ENCODE results near the gene TBRG4. TPM values are rescaled to one million over a fixed set of nuclear protein-coding genes. Genes with fewer than 3 reads are reported as not detected.
"Not testable (repeated sequence)": the region's sequence is repeated elsewhere in the genome, so short reads cannot be mapped to it uniquely, and the experiment has no call there.

The TBRG4 gene
- total RNA-seq, 1 donor from 2014 or later, result 128 TPM

GRCh38 chr7:45157653-45158401, 46.3 kb upstream of the TBRG4 start, which contains the start of gene RAMP3:
Gene RAMP3 (plus strand): TSS chr7:45157791. CDS start chr7:45157829, 38 bp downstream.
- Mint-ChIP-seq H3K9me3 (no peaks in the 10 kb centered on the region), H3K36me3 (ENCODE audit: low read depth) (no peaks in the 10 kb centered on the region), H3K27me3 (peaks cover 29% of the 10 kb centered on the region), H3K27ac (no peak within 1 kb of the TSS), H3K4me3 (peak within 1 kb of the TSS; percentile 2), H3K4me1 (peaks cover 13% of the 10 kb centered on the region)
- intact Hi-C loops (cut with micrococcal nuclease), result no loop called here
- ATAC-seq (ENCODE audit: low read depth) (no peak), DNase-seq (no peak)
- no peak for TF ChIP-seq CTCF (IDR thresholded peaks at IDR 0.05)
- ChIA-PET POLR2A (interaction anchor here (0.6 kb wide), 2 partner anchors 106 to 1165 kb away, joined by 3 read pairs; no protein-coding TSS in a partner anchor), CTCF (no interaction called here)

DNA sequence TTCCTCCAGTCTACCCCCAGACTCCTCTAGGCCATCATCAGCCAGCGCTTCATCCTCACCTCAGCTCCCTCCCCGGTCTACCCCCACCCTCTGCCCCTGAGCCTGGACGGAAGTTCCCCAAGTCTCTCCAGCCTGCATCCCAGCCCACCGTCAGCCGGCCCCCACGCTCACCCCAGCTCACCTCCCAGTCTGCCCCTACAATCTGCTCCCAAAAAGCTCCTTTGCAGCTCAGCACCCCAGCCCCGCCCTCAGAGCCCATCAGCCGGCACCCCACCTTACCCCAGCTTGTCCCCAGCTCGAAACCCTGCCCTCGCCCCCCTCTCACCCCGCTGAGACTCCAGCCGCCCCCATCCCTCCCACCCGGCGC, 45.8 kb upstream of the TBRG4 start:
- ChIA-PET CTCF (no interaction called here), POLR2A (interaction anchor here (0.6 kb wide), 1 partner anchor 106 kb away, joined by 3 read pairs; no protein-coding TSS in a partner anchor)
- ATAC-seq (ENCODE audit: low read depth) (no peak), DNase-seq (no peak)
- intact Hi-C loops (cut with micrococcal nuclease), result no loop called here
- H3K36me3 Mint-ChIP-seq (ENCODE audit: low read depth), result no peaks in the 10 kb centered on the region
- no peaks in the 10 kb centered on the region for H3K9me3 Mint-ChIP-seq
- H3K4me3 Mint-ChIP-seq, result peak overlapping the region; percentile 2
- peaks cover 13% of the 10 kb centered on the region for H3K4me1 Mint-ChIP-seq
- H3K27me3 Mint-ChIP-seq, result peaks cover 29% of the 10 kb centered on the region
- H3K27ac Mint-ChIP-seq, result no peak overlapping the region
- TF ChIP-seq CTCF (IDR thresholded peaks at IDR 0.05), result no peak

GRCh38 chr7:45156516-45157272, 45.2 kb upstream of the TBRG4 start:
- ATAC-seq (ENCODE audit: low read depth), result no peak
- ChIA-PET POLR2A (no interaction called here), CTCF (interaction anchor here (1.4 kb wide), 2 partner anchors 99 to 697 kb away, joined by 4 to 5 read pairs; no protein-coding TSS in a partner anchor)
- TF ChIP-seq CTCF (IDR thresholded peaks at IDR 0.05), result no peak
- no peak for DNase-seq
- no peak overlapping the region for H3K27ac Mint-ChIP-seq
- no peaks in the 10 kb centered on the region for H3K9me3 Mint-ChIP-seq
- H3K27me3 Mint-ChIP-seq, result peaks cover 30% of the 10 kb centered on the region
- intact Hi-C loops (cut with micrococcal nuclease), result no loop called here
- H3K4me1 Mint-ChIP-seq, result peaks cover 13% of the 10 kb centered on the region
- no peaks in the 10 kb centered on the region for H3K36me3 Mint-ChIP-seq (ENCODE audit: low read depth)
- no peak overlapping the region for H3K4me3 Mint-ChIP-seq

GRCh38 chr7:45155941-45156340, 44.4 kb upstream of the TBRG4 start:
- intact Hi-C loops (cut with micrococcal nuclease), result no loop called here
- Mint-ChIP-seq H3K9me3 (no peaks in the 10 kb centered on the region), H3K4me1 (peaks cover 13% of the 10 kb centered on the region), H3K4me3 (no peak overlapping the region), H3K36me3 (ENCODE audit: low read depth) (no peaks in the 10 kb centered on the region), H3K27me3 (peaks cover 29% of the 10 kb centered on the region), H3K27ac (no peak overlapping the region)
- CTCF ChIA-PET, result interaction anchor here (1.4 kb wide), 2 partner anchors 100 to 698 kb away, joined by 4 to 5 read pairs; no protein-coding TSS in a partner anchor
- ATAC-seq (ENCODE audit: low read depth) (no peak), DNase-seq (no peak)
- no peak for TF ChIP-seq CTCF (IDR thresholded peaks at IDR 0.05)
- POLR2A ChIA-PET, result no interaction called here

GRCh38 chr7:45155357-45155900, 43.9 kb upstream of the TBRG4 start:
- ChIA-PET CTCF (interaction anchor here (1.4 kb wide), 2 partner anchors 100 to 698 kb away, joined by 4 to 5 read pairs; no protein-coding TSS in a partner anchor), POLR2A (no interaction called here)
- Mint-ChIP-seq H3K9me3 (no peaks in the 10 kb centered on the region), H3K36me3 (ENCODE audit: low read depth) (no peaks in the 10 kb centered on the region), H3K4me1 (peaks cover 10% of the 10 kb centered on the region), H3K4me3 (no peak overlapping the region), H3K27ac (no peak overlapping the region), H3K27me3 (peaks cover 31% of the 10 kb centered on the region)
- intact Hi-C loops (cut with micrococcal nuclease), result no loop called here
- no peak for TF ChIP-seq CTCF (IDR thresholded peaks at IDR 0.05)
- DNase-seq, result no peak
- ATAC-seq (ENCODE audit: low read depth), result no peak

DNA sequence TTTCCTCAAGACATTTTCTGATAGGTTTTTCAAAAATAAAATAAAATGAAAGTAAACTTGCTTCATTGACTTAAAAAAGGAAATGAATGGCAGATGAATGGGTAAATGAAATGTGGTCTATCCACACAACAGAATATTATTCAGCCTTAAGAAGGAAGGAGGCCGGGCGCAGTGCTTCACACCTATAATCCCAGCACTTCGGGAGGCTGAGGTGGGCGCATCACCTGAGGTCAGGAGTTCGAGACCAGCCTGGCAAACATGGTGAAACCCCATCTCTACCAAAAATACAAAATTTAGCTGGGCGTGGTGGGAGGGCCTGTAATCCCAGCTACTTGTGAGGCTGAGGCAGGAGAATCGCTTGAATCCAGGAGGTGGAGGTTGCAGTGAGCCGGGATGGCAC, 42.4 kb upstream of the TBRG4 start:
- peaks cover 37% of the 10 kb centered on the region for H3K27me3 Mint-ChIP-seq
- ATAC-seq (ENCODE audit: low read depth); H3K27ac Mint-ChIP-seq; DNase-seq; H3K4me1 Mint-ChIP-seq; H3K36me3 Mint-ChIP-seq (ENCODE audit: low read depth); H3K9me3 Mint-ChIP-seq; H3K4me3 Mint-ChIP-seq; POLR2A ChIA-PET: not testable (repeated sequence)
- intact Hi-C loops (cut with micrococcal nuclease), result loop anchor here (1.0 kb wide), 2 partner anchors 106 to 700 kb away; no protein-coding TSS in a partner anchor
- CTCF ChIA-PET, result interaction anchor here (2.0 kb wide), 2 partner anchors 700 to 701 kb away, joined by 5 to 7 read pairs; no protein-coding TSS in a partner anchor

Data from activated B cell treated with CpG ODN at 0.5 μM for 24 hours (primary cell).